Smooth muscle cell (in vitro differentiated cells): ENCODE measurements around the gene TMEM178B. TPM values are rescaled to one million over a fixed set of nuclear protein-coding genes. Genes with fewer than 3 reads are reported as not detected.
A peak's percentile ranks its signal among the peaks of the same experiment; 100 is the strongest.

Experiments
- DNase-seq: peaks from one replicate; lab custom pipeline; 2025; ENCODE audit not compliant: unreplicated experiment; lab: John Stamatoyannopoulos, UW
- H2AFZ ChIP-seq: fragments of 200-600 bp; sonication (generic); 2 replicates; pipeline ENCODE4 v1.6.0; 2016; ENCODE audit warnings: antibody characterized with exemption, low read depth, mild to moderate bottlenecking
- H3F3A ChIP-seq: fragments of 200-600 bp; sonication (generic); 2 replicates; pipeline ENCODE4 v1.6.0; 2017; ENCODE audit warnings: antibody characterized with exemption, low read depth
- H3K27ac ChIP-seq: fragments of 200-600 bp; sonication (generic); 2 replicates; pipeline ENCODE4 v1.5.1; 2016; ENCODE audit warnings: low read depth, mild to moderate bottlenecking
- H3K27me3 ChIP-seq: fragments of 200-600 bp; sonication (generic); 2 replicates; pipeline ENCODE4 v1.6.1; 2016; ENCODE audit warnings: low read depth, mild to moderate bottlenecking
- H3K36me3 ChIP-seq: fragments of 200-600 bp; sonication (generic); 2 replicates; pipeline ENCODE4 v1.5.1; 2016; ENCODE audit warnings: low read depth
- H3K4me1 ChIP-seq: fragments of 200-600 bp; sonication (generic); 2 replicates; pipeline ENCODE4 v1.5.1; 2016; ENCODE audit warnings: low read depth
- H3K4me2 ChIP-seq: fragments of 200-600 bp; sonication (generic); 2 replicates; pipeline ENCODE4 v1.6.0; 2016; ENCODE audit warnings: mild to moderate bottlenecking
- H3K4me3 ChIP-seq: fragments of 200-600 bp; sonication (generic); 2 replicates; pipeline ENCODE4 v1.5.1; 2016; ENCODE audit warnings: mild to moderate bottlenecking
- H3K79me2 ChIP-seq: fragments of 200-600 bp; sonication (generic); 2 replicates; pipeline ENCODE4 v1.6.0; 2016; ENCODE audit warnings: low read depth, mild to moderate bottlenecking
- H3K9ac ChIP-seq: fragments of 200-600 bp; sonication (generic); 2 replicates; pipeline ENCODE4 v1.6.0; 2016; ENCODE audit warnings: low read depth
- H3K9me3 ChIP-seq: fragments of 200-600 bp; sonication (generic); replicated peaks from 2 replicates; pipeline ENCODE4 v1.5.1; 2016; ENCODE audit warnings: low read depth
- H4K20me1 ChIP-seq: fragments of 200-600 bp; sonication (generic); 2 replicates; pipeline ENCODE4 v1.6.0; 2016; ENCODE audit warnings: low read depth
- WGBS: methylation state at CpG from one replicate; pipeline ENCODE4 v1.1.7; 2016; ENCODE audit warnings: low lambda C conversion rate; 5-methylcytosine and 5-hydroxymethylcytosine counted together
- polyA plus RNA-seq: library from polyadenylated mRNA; unstranded; fragments of >200 nt; fragmentation: Nextera tagmentation; extraction: Ambion mirVana; gene quantifications from 2 replicates; pipeline ENCODE4 v1.2.1, GENCODE V29; 2016
- total RNA-seq: library from RNA; depleted of rRNA; stranded (reverse); fragments of >200 nt; gene quantifications from 2 replicates; pipeline ENCODE4 v1.2.3, GENCODE V29; 2014
- TF ChIP-seq, protein P1 (sequence below): fragments of 200-600 bp; sonication (generic); IDR thresholded peaks from 2 replicates; pipeline ENCODE4 v1.5.1; 2017; ENCODE audit warnings: borderline replicate concordance, mild to moderate bottlenecking, antibody characterized with exemption; ENCODE audit not compliant: insufficient read depth, poor library complexity, severe bottlenecking

Gene TMEM178B
- 0.18 and 0.72 TPM in 2 replicates for total RNA-seq
- not detected in 2 replicates for polyA plus RNA-seq

DNA sequence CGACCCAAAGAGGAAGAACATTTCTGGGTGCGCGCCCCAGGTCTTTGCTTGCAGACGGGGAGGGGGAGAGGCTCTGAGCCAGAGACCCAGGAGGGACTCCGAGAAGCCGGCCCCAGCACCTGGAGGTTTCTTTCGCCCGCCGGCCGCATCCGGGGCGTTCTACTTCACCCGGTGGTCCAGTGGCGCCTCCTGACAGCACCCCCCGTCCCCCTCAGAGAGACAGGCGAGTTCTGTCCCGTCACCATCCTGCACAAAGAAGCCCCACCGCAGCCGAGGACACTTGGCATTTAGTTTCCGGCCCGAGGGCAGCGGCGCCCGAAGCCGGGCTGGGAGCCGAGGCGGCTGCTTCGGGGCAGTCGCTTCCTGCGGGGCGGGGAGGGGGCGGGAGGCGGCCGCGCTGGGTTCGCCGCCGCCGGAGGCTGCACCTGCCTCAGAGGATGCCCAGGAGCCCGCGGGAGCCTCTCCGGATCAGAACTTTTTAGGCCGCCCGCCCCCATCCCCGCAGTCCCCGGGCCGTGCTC is at the start of gene TMEM178B:
TSS of gene TMEM178B (plus strand) at position 424 of the 521 bp plus-strand sequence.
- Histone ChIP-seq H2AFZ (no peak within 1 kb of the TSS), H3K36me3 (no peaks in the 10 kb centered on the region), H3K4me2 (peak within 1 kb of the TSS; percentile 95), H3K4me1 (peaks cover 32% of the 10 kb centered on the region), H3K9ac (no peak within 1 kb of the TSS), H3K9me3 (no peaks in the 10 kb centered on the region), H3K27ac (no peak within 1 kb of the TSS), H3K4me3 (peak within 1 kb of the TSS; percentile 50), H3F3A (no peaks in the 10 kb centered on the region), H3K79me2 (no peaks in the 10 kb centered on the region), H4K20me1 (no peaks in the 10 kb centered on the region), H3K27me3 (peaks cover 97% of the 10 kb centered on the region)
- WGBS, result 2% methylated on average over 44 of the region's 47 CpGs
- no peak for DNase-seq
- TF ChIP-seq, protein P1, sequence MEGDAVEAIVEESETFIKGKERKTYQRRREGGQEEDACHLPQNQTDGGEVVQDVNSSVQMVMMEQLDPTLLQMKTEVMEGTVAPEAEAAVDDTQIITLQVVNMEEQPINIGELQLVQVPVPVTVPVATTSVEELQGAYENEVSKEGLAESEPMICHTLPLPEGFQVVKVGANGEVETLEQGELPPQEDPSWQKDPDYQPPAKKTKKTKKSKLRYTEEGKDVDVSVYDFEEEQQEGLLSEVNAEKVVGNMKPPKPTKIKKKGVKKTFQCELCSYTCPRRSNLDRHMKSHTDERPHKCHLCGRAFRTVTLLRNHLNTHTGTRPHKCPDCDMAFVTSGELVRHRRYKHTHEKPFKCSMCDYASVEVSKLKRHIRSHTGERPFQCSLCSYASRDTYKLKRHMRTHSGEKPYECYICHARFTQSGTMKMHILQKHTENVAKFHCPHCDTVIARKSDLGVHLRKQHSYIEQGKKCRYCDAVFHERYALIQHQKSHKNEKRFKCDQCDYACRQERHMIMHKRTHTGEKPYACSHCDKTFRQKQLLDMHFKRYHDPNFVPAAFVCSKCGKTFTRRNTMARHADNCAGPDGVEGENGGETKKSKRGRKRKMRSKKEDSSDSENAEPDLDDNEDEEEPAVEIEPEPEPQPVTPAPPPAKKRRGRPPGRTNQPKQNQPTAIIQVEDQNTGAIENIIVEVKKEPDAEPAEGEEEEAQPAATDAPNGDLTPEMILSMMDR, result no peak

DNA sequence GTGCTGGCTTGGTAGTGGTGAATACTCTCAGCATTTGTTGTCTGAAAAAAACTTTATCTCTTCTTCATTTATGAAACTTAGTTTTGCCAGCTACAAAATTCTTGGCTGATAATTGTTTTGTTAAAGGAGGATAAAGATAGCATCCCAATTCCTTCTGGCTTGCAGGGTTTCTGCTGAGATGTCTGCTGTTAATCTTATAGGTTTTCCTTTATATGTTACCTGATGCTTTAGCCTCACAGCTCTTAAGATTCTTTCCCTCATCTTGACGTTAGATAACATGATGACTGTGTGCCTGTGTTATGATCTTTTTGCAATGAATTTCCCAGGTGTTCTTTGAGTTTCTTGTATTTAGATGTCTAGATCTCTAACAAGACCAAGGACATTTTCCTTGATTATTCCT is 49.2 kb upstream of the TMEM178B start:
- no peak for DNase-seq

DNA sequence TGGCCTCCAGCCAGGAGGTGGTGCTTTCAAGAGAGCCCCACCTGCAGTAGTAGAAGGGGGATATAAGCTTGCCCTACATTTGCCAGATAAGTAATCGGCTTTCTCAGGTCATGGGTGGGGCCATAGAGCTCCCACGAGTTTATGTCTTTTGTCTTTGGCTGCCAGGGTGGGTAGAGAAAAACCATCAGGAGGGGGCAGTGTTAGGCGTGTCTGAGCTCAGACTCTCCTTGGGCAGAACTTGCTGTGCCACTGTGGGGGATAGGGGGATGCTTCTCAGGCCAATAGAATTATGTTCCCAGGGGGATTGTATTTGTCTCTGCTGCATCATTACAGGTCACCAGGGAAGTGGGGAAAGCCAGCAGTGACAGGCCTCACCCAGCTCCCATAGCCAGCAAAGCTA is 46.8 kb upstream of the TMEM178B start:
- WGBS, result 61% methylated on average over 3 of the region's 3 CpGs

More for the DNA sequence above, 49.2 kb upstream of the TMEM178B start:
- no peak overlapping the region for H3K4me3 ChIP-seq
- no peaks in the 10 kb centered on the region for H3F3A ChIP-seq
- H3K9ac ChIP-seq, result no peak overlapping the region
- TF ChIP-seq, protein P1, result no peak
- H3K27ac ChIP-seq, result no peak overlapping the region
- no peaks in the 10 kb centered on the region for H3K79me2 ChIP-seq
- WGBS, result 91% methylated on average over 1 of the region's 1 CpG
- H3K4me1 ChIP-seq, result no peaks in the 10 kb centered on the region
- no peaks in the 10 kb centered on the region for H3K27me3 ChIP-seq
- no peaks in the 10 kb centered on the region for H3K9me3 ChIP-seq
- no peaks in the 10 kb centered on the region for H4K20me1 ChIP-seq
- no peaks in the 10 kb centered on the region for H3K36me3 ChIP-seq
- H2AFZ ChIP-seq, result no peak overlapping the region
- no peak overlapping the region for H3K4me2 ChIP-seq

More for the DNA sequence above, 46.8 kb upstream of the TMEM178B start:
- Histone ChIP-seq H3K36me3 (no peaks in the 10 kb centered on the region), H4K20me1 (no peaks in the 10 kb centered on the region), H3K27ac (no peak overlapping the region), H3K4me2 (no peak overlapping the region), H3K4me3 (no peak overlapping the region), H3K27me3 (no peaks in the 10 kb centered on the region), H3K4me1 (no peaks in the 10 kb centered on the region), H3K9me3 (no peaks in the 10 kb centered on the region), H3K79me2 (no peaks in the 10 kb centered on the region), H3K9ac (no peak overlapping the region), H3F3A (no peaks in the 10 kb centered on the region), H2AFZ (no peak overlapping the region)
- no peak for DNase-seq
- TF ChIP-seq, protein P1, result no peak
